ENCODE results near the gene ASB1.

Gene ASB1

DNA sequence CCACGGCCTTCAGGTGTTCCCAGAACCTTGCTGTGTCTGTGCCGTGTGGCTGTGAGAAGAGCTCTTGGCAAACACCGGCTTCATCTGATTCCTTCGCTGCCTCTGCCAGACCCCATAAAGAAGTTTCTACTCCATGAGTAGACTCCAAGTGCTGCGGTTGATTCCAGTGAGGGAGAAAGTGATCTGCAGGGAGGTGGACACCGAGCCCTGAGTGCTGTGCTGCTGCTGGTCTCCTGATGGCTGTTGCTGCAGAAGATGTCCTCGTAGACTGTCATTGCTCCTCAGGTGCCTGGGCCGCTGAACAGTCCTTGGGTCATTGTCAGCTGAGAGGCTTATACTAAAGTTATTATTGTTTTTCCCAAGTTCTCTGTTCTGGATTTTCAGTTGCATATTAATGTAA is 19.6 kb downstream of the ASB1 start:
- DNase-seq: no peak

DNA sequence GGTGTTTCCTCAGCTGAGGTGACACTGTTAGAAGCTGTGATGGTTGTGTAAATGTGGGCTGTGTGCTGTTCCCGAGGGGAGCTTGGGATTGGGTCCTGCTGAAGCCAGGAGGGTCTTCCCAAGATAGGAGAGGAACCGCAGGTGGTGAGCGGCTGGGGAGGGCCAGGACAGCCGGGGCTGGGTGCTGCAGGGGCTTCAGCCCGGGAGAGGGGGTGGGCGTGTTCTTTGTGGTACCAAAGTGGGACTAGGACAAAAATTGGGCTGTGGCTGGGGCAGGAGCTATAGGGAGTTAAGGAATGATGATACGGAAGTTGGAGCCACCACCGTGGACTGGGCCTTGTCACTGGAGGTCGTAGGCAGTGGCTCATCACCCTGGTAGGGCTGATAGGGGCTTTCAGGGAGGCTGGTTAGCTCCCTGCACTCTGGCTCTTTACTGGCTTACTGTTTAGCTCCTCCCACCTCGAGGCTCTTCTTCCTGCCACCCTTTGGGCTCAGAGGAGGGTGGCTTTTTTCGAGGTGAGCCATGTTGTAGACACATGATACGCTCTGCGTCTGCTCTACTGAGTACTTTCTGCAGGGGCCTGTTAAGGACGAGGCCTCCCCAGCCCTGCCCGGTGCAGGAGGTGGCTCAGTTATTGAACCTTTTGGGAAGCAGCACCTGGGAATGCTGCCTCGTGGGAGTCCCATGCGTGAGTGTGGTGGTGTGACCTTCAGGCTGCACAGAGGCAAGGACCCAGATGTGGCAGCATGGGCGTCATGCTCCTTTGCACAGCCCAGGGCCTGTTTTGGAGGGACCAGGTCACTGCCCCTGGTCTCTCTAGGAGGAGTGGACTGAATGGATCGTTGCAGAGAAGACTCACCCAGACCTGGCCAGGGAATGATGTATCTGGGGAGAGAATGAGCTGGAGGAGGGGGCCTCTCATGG is 21.6 kb downstream of the ASB1 start:
- no peak for DNase-seq

DNA sequence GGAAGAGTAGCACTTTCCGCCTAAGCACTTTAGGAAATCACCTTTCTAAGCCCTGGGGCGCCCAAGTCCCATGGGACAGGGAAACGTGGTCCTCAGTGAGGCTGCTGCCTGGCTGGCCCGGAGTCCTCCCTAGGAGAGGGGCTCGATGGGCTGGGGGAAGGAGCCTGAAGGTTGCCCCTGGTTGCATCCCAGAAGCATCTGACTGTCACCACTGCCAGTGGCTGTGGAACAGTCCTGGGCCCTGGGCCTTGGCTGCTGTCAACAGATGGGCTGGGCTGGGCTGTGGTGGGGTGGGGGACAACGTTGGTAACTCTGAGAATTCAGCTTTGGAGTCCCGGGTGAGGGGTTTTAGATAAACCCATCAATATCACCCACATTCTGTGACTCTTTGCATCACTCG is 22.5 kb downstream of the ASB1 start:
- DNase-seq: no peak

DNA sequence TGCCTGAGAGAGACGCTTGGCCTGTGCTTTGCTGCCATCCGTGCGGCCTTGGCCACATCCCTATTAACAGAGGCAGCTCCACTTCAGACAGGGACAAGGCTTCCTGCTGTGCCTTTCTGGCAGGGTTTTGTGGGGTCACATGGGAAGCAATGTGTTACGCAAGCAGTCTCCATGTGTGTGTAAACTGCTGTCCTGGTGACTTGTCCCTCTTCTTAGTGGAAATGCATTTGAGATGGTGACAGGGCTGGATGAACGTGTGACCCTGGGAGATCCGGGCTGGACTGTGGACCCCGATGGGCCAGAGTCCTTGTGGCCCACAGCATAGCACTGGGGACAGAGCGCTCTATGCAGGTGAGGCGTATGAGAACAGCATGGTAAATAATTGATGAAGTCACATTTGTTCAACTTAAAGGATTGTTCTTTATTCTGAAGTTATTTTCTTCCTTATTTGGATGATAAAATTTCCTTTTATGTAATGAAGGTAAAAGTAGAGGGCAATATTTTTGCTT is 23.2 kb downstream of the ASB1 start:
- DNase-seq: no peak

DNA sequence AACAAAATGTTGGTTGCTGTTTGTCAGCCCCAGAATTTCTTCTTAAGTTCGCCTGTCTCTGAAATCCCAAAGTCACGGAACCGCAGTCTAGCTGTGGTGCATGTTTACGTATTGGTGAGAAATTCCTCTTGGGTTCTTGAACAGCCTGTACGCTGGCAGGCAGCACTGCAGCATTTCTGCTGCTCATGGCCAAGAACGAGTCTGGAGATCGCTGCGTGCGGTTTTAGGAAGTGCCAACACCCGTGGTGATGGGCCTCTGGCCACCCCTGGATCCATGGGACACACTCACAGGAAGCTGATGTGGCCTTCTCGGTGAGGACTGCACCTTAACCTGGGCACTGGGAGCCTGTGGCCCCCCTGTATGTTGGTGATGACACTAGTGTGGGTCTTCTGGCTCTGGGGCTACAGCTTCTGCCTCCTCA is 23.7 kb downstream of the ASB1 start:
- DNase-seq: no peak

DNA sequence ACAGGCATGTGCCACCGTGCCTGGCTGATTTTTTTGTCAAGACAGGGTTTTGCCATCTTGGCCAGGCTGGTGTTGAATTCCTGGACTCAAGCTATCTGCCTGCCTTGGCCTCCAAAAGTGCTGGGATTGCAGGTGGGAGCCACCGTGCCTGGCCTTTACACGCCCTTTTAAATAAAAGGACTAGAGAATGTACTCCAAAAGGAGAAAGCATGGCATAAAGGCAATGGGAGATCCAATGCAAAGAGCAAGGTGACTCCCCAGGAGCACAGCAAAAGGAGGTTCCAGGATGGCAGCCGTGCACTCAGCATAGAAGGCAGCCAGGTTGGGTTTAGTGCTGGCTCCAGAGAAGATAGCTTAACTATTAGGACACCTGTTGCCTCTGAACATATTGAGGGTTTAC is 27.1 kb downstream of the ASB1 start:
- DNase-seq: no peak

DNA sequence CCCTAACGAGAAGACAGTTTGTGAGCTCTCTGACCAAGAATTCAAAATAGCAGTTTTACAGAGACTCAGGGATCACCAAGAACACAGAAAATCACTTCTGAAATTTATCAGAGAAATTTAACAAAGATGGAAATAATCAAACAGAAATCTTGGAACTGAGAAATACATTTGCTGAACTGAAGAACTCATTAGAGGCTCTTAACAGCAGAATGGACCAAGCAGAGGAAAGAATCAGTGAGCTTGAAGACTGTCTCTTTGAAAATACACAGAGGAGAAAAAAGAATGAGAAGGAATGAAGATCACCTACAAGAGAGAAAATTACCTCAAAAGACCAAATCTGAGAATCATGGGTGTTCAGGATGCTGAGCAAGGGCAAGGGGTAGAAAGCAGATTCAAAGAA is 29.7 kb downstream of the ASB1 start:
- DNase-seq: no peak

DNA sequence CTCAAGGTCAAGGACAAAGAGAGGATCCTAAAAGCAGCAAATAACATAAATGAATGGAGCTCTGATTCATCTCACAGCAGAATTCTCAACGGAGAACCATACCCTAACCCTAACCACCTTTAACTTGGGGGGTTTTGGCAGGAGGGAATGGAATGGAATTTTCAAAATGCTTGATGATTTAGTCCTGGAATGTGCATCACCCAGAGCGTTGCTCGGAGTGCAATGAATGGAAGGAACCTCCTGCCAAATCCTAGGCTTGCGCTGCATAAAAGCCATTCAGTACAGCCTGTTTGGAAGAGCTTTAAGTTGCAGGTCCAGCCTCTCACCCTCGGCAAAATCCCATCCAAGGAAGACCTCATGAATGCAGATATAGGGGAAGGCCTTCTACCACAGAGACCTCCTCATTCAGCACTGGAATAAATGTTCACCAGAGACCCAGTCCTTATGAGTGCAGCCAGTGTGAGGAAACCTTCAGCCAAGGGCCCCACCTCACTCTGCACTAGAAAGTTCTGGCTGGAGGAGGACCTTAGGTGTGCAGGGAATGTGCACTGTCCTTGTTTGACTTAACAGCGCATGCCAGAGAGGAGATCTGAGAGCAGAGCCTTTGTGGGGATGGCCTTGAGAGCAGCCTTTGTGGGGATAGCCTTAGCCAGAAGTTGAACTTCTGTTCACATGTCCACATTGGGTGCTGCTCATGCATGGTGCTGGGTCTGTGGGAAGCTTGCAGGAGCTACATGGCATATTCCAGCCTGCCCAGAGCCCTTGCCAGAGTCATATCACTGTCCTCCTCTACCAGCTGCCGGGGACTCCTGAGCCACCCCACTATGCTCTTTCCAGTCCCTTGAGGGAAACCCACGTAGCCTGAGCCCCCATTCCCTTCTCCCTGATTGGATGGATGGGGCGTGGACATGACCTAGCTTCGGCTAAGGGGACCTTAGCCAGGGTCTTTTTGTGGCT is 30.5 kb downstream of the ASB1 start:
- DNase-seq: no peak

DNA sequence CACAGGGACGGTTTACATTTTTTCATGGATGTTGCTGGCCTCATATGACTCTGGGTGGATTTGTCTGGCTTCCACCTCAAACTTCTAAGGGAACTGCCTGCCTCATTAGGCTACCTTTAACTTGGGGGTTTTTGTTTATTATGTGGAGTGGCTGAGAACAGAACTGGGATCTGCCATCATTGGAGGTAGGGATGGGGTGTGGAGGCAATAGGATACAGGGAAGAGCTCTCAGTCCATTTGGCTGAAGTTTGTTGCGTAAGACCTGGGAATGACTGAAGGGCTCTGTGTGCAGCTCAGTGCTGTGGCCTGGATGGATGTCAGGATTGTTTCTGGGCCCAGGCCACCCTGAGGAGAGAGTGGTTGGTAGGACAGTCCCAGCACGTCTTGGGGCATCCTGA is 31.2 kb downstream of the ASB1 start:
- DNase-seq: no peak

DNA sequence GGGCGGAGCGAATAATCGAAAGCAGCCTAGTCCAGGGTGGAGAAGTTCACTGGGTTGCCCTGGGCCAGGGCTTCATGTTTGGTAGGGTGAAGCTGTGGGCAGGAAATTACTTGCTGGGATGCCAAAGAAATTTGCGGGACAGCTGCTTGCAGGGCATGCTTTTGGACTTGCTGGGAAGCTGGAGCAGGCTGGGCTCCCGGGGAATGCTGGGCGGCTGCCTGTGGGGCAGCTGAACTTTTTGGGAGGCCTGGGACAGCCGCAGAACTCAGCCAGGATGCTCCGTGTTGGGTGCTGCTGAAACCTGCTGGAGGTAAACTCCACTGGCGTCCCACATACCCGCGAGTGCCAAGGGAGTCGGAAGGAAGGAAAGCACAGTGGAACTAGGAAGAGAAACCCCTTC is 31.9 kb downstream of the ASB1 start:
- no peak for DNase-seq

DNA sequence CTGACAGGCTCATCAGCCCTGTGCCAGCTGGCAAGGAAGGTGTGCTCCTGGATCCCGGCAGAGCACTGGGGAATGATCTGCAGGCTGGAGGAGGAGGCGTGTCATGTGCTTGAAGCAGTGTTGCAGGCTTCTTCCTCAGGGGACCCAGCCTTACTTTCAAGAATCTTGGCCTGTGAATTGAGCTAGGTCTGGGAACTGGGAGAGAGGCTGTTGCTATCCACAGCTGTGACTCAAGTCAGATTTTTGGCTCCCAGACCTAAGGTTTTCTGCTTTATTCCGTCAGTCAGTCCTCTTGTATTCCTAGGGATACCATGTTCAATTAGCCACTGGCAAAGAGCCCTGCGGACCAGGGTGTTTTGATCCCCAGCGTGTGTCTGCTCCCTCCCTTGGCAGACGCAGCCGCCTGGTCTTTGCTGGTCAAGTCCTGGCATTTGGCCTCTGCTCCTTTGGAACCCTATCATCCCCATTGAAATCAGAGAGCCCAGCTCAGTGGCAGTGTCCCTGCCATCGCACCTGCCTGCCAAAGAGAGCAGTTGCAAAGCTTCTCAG is 32.4 kb downstream of the ASB1 start:
- DNase-seq: no peak

DNA sequence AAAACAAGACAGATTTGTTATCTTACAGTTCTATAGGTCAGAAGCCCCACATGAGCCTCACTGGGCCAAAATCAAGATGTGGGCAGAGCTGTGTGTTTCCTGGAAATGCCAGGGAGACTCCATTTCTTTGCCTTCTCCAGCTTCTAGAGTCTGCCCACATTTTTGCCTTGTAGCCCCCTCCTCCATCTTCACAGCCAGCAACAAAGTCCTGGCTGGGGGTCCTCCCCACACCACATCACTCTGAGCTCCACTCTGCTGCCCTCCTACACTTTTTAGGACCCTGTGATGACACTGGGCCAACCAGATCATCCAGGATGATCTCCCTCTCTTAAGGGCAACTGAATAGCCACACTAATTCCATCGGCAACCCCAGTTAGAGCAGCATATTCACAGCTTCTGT is 34.3 kb downstream of the ASB1 start:
- DNase-seq: no peak

DNA sequence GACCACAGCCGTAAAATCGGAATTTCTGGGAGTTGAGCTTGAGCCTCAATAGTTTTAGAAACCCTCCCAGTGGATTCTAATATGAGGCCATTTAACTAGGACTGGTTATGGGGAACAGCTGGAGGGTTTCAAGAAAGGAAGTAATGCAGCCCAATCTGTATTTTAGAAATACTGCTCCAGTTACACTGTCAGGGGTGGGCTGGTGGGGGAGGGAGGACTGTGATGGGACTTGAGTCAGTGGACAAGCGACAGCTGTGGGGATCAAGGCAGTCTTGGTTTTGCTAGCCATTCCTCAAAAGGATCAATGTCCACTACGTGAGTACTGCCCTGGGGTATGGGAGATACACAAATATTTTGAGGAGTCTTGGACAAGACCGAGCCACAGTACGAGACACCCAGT is 34.8 kb downstream of the ASB1 start:
- DNase-seq: no peak

DNA sequence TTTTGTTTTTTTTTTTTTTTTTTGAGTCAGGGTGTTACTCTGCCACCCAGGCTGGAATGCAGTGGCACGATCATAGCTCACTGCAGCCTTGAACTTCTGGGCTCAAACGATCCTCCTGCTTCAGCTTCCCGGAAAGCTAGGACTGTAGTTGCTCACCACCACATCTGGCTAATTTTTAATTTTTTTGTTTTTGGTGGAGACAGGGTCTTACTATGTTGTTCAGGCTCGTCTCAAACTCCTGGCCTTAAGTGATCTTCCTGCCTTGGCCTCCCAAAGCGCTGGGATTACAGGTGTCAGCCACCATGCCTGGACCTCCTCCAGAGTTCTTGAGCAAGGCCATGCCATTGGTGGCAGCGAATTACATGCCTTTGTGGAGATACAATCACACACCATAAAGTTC is 35.2 kb downstream of the ASB1 start:
- DNase-seq: no peak

DNA sequence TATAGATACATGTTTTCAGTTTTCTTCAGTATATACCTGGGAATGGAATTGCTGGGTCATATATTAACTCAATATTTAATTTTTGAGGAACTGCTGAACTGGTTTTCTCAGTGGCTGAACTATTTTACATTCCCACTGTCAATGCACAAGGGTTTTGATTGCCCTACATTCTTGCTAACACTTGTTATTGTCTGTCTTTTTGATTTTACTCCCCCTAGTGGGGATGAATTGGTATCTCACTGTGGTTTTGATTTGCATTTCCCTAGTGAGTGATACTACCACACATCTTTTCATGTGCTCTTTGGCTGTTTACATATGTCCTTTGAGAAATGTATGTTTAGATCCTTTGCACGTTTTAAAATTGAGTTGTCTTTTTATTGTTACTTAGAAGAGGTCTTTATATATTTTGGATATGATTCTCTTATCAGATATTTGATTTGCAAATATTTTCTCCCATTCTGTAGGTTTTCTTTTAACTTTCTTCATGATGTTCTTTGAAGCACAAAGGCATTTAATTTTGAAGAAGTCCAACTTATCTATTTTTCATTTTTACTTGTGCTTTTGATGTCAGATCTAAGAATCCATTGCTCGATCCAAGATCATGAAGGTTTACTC is 36.2 kb downstream of the ASB1 start:
- DNase-seq: peak; percentile 14

DNA sequence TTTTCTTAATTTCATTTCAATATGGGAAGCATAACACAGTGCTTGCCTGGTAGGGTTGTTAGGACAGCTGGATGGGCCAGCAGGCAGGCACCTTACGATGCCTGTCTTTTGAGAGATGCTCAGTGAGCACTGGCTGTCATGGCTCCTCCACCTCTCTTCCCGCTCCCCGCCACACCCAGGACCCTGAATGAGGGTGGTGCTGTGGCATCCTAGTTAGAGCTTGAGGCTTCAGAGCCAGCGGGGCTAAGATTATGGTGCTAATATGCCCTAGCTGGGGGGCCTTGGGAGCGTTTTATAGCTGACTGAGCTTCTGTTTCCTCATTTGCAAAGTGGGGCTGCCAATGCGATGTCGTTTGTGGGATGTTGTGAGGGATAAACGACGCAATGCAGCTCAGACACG is 37.7 kb downstream of the ASB1 start:
- no peak for DNase-seq

DNA sequence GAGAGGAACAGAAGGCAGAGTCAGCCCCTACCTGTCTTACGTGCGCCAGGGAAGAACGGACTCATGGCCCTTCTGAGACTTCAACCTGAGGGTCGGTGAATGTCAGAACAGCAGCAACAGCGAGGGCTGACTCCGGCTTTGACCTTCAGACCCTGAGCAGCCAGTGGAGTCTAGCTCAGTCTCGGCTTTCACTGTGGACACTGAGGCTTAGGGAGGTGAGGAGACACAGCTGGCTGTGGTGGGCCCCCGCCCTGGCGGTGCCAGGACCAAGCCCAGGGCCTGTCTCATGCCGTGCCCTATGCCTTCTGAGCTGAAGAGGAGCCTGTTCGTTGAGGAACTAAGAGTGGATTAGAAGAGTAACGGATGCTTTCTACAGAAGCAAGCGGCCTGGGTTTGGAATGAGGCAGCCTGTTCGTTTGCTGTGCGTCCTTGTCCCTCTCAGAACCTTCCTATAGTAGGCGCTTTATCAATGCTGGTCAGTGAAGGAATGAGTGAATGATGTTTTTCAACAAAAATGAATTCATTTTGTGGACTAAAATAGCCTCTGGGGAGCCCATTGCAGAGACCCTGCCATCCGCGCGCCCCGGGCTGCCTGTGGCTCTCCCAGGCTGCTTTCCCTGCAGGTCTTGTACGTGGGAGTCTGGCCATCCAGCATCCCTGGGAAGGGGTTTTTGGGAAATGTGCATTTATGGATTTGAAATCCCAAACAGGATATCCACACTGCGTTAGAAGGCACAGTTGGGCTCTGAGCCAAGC is 38.9 kb downstream of the ASB1 start:
- no peak for DNase-seq

DNA sequence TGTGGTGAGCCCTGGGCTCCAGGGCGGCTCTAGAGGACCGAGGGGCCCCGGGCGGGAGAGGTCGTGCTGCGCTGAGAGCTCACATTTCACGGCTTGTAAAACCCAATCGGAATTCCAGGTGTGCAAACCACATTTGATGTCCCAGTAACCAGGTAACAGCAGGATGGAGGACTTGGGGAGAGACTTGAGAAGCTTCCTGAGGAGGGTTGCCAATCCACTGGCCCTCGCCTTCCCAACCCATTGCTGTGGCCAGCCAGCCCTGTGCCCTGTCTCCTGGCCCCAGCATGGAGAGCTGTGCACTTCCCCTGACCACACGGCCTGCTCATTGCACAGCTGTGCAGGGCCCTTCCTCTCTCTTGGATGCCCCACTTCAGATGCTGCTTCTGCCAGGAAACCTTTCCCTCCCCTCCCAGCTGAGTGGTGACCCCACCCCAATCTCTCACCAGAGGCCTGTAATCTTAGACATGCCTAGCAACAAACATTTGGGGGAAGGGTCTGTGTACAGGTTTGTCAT is 39.6 kb downstream of the ASB1 start:
- peak; percentile 18 for DNase-seq

DNA sequence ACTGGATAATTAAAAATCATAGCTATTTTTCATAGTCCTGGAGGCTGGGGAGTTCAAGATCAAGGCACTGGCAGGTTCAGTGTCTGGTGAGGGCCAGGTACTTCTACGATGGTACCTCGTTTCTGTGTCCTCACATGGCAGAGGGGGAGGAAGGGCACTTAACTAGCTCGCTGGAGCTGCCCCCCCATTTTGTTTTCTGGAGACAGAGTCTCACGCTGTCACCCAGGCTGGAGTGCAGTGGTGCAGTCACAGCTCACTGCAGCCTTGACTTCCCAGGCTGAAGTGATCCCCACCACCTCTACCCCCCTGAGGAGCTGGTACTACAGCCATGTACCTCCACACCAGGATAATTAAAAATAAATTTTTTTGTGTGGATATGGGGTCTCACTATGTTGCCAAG is 40.3 kb downstream of the ASB1 start:
- DNase-seq: no peak

DNA sequence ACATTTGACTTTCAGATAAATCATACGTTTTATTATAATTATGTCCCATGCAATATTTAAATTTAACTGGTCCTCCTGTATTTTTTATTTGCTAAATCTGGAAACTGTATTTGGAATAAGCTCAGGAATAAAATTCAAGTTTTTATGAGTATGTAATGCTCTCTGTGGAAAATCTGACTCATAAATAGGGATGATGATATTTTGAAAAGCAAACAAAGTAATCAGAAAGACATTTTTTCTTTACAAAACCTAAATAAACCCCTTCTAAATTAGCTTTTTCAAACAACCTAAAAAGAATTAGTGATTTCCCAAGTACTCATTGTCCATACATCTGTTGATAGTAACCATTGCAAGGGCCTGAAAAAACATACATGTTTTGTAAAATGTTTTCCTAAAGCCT is 41.1 kb downstream of the ASB1 start:
- DNase-seq: no peak

DNA sequence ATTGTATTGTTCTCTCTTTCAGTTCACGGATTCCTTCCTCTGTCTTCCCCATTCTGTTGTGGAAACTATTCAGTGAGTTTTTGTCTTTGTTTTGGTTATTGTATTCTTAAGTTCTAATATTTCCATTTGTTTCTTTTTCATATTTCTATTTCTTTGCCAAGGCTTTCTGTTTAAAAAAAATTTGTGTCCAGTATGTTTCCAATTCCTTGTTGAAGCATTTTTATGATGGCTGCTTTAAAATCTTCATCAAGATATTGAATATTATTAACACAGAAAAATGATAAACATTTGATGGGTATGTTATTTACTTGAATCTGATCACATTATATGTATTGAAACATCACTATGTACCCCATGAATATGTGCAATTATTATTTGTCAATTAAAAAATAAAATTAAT is 42.4 kb downstream of the ASB1 start:
- DNase-seq: no peak

DNA sequence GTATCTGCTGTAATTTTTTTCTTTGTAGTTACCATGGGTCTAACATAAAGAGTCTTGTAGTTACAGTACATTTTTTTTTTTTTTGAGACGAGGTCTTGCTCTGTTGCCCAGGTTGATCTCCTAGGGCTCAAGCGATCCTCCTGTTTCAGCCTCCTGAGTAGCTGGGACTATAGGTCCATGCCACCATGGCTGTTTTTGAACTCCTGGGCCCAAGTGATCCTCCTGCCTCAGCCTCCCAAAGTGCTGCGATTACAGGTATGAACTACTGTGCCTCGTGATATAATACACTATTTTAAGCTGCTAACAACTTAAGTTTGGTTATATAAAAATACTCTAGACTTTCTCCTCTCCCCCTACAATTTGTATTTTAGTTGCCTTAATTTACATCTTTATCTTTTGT is 46.3 kb downstream of the ASB1 start:
- no peak for DNase-seq
